ENCODE measurements around the gene ATP2A3. TPM values are rescaled to one million over a fixed set of nuclear protein-coding genes. Genes with fewer than 3 reads are reported as not detected.

Gene ATP2A3
- total RNA-seq, 4 donors from 2014 or later: 142 to 300 (median 208) TPM

DNA sequence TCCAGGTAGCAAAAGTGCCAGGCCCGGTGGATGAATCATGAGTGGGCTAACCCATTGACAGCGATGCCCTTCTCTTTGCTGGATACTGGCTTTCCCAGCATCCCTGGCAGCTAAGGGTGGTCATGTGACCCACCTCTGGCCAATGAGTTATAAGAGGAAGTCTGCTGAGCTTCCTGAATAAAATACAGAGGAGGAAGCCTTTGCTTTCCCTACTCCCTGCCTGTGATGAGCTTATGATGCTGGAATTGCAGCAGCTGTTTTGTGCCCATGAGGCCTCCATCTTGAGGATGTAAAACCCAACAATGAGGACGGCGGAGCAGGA, 15.0 kb upstream of the ATP2A3 start:
- H3K4me3 ChIP-seq: no peak overlapping the region
- WGBS, 2 donors (ENCODE audit: low coverage in 1 of 2): 96 to 100% methylated on average over 2 to 4 of the region's 4 CpGs
- H3K36me3 ChIP-seq: no peaks in the 10 kb centered on the region
- no peak for DNase-seq
- peaks cover 10 to 37% (median 34%) of the 10 kb centered on the region in 4 donors for H3K4me1 ChIP-seq
- in situ Hi-C loops (cut with MboI; ENCODE audit: low pct_ligation_motif_present in 1 of 4, low pct_unique_long_range_greater_than_20kb in 1 of 4, low sequenced_read_pairs in 3 of 4): no loop called here
- no peaks in the 10 kb centered on the region for H3K27me3 ChIP-seq
- no peaks in the 10 kb centered on the region for H3K9me3 ChIP-seq
- intact Hi-C loops (cut with DNase I; ENCODE audit: low total_unique reads): no loop called here
- peak overlapping the region; percentile 82 to 89 (median 88) for H3K27ac ChIP-seq
- no peak for TF ChIP-seq POLR2A (IDR thresholded peaks at IDR 0.05)
- TF ChIP-seq POLR2AphosphoS5 (IDR thresholded peaks at IDR 0.05): no peak
- TF ChIP-seq, protein P1, sequence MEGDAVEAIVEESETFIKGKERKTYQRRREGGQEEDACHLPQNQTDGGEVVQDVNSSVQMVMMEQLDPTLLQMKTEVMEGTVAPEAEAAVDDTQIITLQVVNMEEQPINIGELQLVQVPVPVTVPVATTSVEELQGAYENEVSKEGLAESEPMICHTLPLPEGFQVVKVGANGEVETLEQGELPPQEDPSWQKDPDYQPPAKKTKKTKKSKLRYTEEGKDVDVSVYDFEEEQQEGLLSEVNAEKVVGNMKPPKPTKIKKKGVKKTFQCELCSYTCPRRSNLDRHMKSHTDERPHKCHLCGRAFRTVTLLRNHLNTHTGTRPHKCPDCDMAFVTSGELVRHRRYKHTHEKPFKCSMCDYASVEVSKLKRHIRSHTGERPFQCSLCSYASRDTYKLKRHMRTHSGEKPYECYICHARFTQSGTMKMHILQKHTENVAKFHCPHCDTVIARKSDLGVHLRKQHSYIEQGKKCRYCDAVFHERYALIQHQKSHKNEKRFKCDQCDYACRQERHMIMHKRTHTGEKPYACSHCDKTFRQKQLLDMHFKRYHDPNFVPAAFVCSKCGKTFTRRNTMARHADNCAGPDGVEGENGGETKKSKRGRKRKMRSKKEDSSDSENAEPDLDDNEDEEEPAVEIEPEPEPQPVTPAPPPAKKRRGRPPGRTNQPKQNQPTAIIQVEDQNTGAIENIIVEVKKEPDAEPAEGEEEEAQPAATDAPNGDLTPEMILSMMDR (IDR thresholded peaks at IDR 0.05): no peak
- no peak for TF ChIP-seq EP300 (IDR thresholded peaks at IDR 0.05; ENCODE audit: low read depth)

DNA sequence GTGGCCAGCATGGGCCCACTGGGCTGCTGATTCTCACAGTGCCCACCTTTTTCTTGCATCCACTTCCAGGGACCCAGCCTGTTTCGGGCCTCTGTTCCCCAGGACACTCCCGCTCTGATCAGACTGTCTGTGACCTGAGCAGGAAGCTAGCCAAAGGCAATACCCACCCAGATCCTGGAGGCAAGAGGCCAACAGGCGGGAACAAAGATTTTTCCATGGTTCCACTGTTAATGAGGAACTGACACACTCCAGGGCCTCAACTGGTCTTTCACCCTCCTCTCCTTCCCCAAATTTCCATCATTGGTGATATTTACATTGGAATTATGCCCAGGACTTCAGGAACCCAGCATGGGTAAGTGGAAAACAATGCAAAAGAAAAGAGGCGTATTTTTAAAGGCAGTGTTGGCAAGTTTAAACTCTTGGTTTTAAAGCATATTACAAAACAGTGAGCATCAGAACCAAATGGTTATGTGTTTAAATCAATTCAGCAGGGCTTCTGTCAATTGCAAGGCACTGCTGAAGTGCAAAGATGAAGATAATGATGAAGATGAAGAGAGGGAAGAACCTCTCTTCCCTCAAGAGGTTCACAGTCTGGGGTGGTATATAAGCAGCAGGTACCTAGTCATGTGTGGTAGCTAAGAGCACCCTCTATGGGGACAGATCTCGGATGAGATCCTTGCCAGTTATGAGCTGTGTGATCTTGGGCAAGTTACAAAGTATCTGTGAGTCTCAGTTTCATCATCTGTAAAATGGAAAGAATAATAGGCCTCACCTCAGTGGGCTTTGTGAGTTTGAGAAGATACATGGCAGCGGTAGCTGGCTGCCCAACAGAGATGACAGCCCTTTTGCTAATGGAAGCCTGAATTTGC, 14.4 kb upstream of the ATP2A3 start:
- intact Hi-C loops (cut with DNase I; ENCODE audit: low total_unique reads) (no loop called here), in situ Hi-C loops (cut with MboI; ENCODE audit: low pct_ligation_motif_present in 1 of 4, low pct_unique_long_range_greater_than_20kb in 1 of 4, low sequenced_read_pairs in 3 of 4) (no loop called here)
- Histone ChIP-seq H3K9me3 (no peaks in the 10 kb centered on the region), H3K4me1 (peaks cover 10 to 33% (median 31%) of the 10 kb centered on the region in 4 donors), H3K4me3 (no peak overlapping the region), H3K27me3 (no peaks in the 10 kb centered on the region), H3K36me3 (no peaks in the 10 kb centered on the region), H3K27ac (peak overlapping the region; percentile 82 to 89 (median 88))
- WGBS, 2 donors (ENCODE audit: low coverage in 1 of 2): 41 to 55% methylated on average over 2 to 6 of the region's 6 CpGs
- peak; percentile 29 to 72 (median 37) for TF ChIP-seq POLR2AphosphoS5 (IDR thresholded peaks at IDR 0.05)
- peak; percentile 36 for TF ChIP-seq POLR2A (IDR thresholded peaks at IDR 0.05)
- TF ChIP-seq, protein P1 (IDR thresholded peaks at IDR 0.05): no peak
- TF ChIP-seq EP300 (IDR thresholded peaks at IDR 0.05; ENCODE audit: low read depth): peak; percentile 11
- peak; percentile 80 for DNase-seq

DNA sequence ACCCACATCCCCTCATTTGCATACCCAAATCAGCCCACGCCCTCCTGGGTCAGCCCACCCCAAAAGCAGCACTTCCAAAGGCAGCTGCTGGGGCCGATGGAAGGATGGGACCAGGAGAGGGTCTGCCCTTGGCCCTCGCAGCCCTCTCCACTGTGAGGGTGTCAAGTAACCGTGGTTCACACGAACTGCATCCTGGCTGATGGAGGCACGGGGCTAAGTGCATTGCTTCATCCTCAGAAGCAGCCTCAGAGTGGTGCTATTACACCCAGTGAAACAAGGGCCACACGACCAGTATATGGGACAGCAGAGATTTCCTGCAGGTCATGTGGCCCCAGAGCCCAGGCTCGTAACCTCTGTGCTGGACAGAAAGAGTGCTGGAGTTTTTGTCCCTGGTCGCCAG, 13.2 kb upstream of the ATP2A3 start:
- Histone ChIP-seq H3K4me1 (peaks cover 10 to 32% (median 31%) of the 10 kb centered on the region in 4 donors), H3K27me3 (no peaks in the 10 kb centered on the region), H3K36me3 (no peaks in the 10 kb centered on the region), H3K27ac (peak overlapping the region; percentile 82 to 89 (median 88)), H3K4me3 (no peak overlapping the region), H3K9me3 (no peaks in the 10 kb centered on the region)
- DNase-seq: no peak
- TF ChIP-seq POLR2AphosphoS5 (IDR thresholded peaks at IDR 0.05) (no peak), EP300 (IDR thresholded peaks at IDR 0.05; ENCODE audit: low read depth) (no peak), POLR2A (IDR thresholded peaks at IDR 0.05) (no peak)
- TF ChIP-seq, protein P1 (IDR thresholded peaks at IDR 0.05): no peak
- intact Hi-C loops (cut with DNase I; ENCODE audit: low total_unique reads) (loop anchor here (2.0 kb wide), 1 partner anchor 77 kb away; no protein-coding TSS in a partner anchor), in situ Hi-C loops (cut with MboI; ENCODE audit: low pct_ligation_motif_present in 1 of 4, low pct_unique_long_range_greater_than_20kb in 1 of 4, low sequenced_read_pairs in 3 of 4) (no loop called here)
- 42 to 80% methylated on average over 1 to 8 of the region's 9 CpGs for WGBS, 2 donors (ENCODE audit: low coverage in 1 of 2)

DNA sequence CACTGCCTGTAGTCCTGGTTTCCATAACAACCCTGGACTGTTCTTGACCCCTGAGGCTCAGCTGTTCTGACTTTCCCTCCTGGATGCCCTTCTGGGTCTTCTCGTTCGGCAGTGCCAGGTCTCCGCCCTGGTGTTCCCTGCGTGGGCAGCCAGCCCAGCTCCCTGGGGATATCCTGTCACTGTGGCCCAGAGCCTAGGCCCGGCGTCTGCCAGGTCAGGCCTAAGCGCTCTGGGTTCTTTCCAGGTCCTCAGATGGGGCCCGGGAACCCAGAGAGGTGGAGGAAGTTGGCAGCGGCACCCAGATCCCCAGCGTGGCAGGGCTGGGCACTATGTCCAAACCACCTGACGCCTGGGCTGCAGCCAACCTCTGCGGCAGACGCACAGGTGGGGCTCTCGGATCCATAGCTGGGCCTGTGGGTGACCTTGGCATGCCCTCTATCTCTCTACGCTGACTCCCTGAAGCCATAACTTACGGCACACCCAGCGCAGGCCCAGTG, 12.5 kb upstream of the ATP2A3 start:
- Histone ChIP-seq H3K4me3 (no peak overlapping the region), H3K27ac (peak overlapping the region; percentile 82 to 89 (median 88)), H3K36me3 (no peaks in the 10 kb centered on the region), H3K27me3 (no peaks in the 10 kb centered on the region), H3K4me1 (peaks cover 10 to 32% (median 31%) of the 10 kb centered on the region in 4 donors), H3K9me3 (no peaks in the 10 kb centered on the region)
- peak; percentile 93 for DNase-seq
- in situ Hi-C loops (cut with MboI; ENCODE audit: low pct_ligation_motif_present in 1 of 4, low pct_unique_long_range_greater_than_20kb in 1 of 4, low sequenced_read_pairs in 3 of 4): no loop called here
- TF ChIP-seq, protein P1 (IDR thresholded peaks at IDR 0.05): no peak
- TF ChIP-seq POLR2A (IDR thresholded peaks at IDR 0.05) (peak; percentile 57), POLR2AphosphoS5 (IDR thresholded peaks at IDR 0.05) (peak; percentile 30 to 68 (median 48))
- intact Hi-C loops (cut with DNase I; ENCODE audit: low total_unique reads): loop anchor here (2.0 kb wide), 1 partner anchor 78 kb away; no protein-coding TSS in a partner anchor
- WGBS, 2 donors (ENCODE audit: low coverage in 1 of 2): 36% methylated on average over 15 of the region's 17 CpGs; no CpG with 5 or more reads in 1 of the 2 donors

Data from transverse colon (tissue), 4 donors.